ENCODE results near the gene CALU.

The CALU gene

DNA sequence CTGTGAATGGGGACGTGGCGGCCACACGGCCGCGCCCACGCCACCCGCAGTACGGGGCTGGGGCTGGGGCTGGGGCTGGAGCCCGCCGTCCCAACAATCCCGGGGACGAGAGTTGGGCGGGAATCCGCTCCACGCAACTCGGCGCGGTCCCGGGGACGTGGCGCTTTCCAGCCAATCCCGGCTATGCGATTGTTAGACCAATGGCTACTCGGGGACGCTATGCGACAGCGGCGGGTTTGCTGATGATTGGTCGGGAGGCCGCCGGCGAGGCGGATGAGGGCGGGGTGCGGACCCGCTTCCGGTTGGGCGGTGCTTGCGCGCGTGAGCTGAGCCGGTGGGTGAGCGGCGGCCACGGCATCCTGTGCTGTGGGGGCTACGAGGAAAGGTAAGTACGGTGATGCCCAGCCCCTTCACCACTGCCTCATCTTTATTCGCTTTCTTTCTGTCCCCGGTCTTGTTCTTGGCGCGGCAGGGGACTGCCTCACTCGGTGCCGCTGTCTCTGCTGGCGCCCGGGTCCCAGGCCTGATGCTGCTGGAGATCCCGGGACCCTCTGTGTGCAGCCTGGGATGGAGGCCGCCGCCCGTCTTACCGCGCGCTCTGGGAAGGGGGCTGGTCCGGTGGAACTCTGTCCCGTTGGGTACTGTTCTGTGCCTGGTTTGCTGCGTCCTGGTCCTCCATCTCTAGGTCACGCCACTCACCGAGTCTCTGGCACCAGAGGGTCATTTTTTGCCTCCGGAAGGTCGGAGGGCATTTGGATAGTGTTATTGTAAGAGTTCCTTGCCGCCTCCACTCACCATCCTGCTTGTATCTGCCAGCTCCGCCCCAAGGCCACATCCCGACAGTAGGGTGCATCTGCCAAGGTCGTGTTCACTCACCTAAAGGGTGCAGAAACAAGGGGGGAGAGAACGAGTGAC is at the start of gene CALU:
Gene CALU (plus strand): TSS at position 312 of the 915 bp plus-strand sequence. CDS start 9,225 bp downstream, outside the sequence.
- peak; percentile 99 for DNase-seq

DNA sequence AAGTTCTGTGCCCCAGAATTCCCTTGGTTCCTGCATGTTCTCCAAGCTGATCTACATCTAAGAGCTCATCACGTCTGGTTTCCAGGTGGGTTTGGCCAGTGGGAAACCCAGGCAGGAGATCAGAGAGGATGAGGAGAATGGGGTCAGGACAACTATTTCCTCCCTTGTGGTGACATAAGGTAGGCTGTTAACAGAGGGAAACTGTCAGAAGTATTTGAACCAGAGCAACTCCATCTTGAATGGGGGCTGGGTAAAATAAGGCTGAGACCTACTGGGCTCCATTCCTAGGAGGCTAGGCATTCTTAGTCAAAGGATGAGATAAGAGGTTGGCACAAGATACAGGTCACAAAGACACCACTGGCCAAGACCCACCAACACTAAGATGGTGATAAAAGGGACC is 47.9 kb upstream of the CALU start:
- DNase-seq, result no peak

DNA sequence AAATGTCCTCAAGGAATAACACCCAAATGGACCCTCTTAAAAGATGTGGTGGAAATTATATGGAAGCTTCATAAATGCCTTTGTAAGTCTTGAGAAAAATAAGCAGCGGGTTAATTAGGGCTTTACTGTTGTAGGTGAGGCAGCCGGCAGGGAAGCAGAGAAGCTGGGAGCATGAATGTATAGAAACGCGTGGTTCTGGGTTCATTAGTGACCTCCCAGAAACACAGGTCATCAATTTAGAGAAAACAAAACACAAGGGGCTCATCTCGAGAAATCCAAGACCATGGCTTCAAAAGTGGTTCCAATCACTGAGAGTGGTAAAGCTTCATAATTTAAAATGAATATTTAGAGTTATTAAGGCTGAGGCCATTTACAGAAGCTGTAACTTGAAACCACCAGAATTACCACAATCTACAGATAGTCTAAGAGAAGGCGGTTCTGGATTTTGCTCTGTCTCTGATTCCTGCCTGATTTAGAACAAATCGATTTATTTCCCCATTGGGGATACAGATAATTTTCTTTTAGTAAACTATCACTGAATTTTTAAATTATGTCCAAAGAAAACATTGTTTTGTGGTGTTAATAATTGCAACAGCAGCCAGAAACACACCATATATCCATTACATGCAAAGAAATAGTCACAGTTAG is 46.4 kb upstream of the CALU start:
- DNase-seq, result peak; percentile 38

DNA sequence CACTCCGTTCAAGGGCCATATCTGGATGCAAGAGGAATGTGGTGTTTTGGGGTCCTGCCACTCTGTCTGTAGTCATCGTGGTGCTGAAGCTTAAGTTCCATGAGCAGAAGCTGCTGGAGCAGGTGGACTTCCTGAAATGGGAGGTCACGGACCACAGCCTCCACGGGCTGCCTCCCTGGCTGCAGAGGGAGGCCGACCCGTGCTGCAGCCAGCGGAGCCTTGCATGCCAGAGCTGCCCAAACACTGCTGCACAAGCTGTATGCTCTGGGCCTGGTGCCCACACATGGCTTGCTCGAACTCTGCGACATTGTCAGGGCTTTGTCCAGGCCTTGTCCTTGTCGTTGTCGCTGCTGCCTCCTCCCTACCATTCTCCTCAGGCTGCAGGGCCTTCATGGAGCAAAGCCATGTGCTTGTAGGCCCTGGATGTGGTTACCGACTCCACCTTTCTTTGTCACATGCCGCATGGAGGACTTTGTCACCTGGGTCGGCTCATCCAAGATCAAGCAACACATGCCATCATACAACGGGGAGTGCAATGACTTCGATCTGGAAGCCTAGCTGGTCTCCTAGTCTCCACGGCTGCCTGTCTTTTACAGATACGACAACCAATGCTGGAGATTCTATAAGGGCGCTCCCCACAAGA is 45.7 kb upstream of the CALU start:
- no peak for DNase-seq

DNA sequence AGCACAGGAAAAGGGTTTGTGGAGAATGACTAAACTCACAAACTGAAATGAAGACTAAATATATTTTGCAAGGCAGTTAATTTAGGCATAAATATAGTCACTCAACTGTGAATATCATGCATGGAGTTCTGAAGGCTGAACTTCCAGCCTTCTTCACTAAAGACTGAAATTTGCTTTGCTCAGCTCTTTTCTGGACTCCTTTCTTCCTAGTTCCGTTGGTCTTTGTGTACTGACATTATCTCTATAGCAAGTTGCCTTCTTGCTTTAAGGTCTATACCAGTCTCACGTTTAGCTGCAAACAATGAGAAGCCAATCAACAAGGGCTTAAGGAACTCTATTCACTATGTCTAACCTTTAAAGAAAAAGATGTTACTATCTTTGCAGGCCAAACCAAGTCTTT is 44.4 kb upstream of the CALU start:
- no peak for DNase-seq

DNA sequence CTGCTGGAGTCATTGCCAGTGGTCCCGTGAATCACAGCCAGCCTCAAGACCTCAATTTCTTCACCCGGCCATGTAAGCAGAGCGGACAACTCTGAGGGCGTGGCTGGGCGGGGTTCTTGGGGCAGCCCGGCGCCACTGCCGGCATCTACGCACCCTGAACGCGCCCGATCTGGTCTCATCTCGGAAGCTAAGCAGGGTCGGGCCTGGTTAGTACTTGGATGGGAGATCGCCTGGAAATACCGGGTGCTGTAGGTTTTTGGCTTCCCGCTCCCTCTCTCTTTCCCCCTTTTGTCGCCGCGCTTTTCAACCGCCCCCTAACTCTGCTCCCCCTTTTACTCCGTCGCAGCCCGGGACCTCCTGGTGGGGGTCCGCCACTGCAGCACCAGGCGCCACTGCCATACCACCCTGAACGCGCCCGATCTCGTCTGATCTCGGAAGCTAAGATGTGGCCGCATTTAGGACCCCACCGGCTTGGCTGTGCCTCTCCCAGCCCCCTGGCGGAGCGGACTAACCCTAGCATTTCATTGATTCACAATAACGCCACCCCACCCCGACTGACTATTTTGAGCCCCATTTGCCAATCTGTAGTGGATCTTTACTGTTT is 41.8 kb upstream of the CALU start:
- DNase-seq, result peak; percentile 87

DNA sequence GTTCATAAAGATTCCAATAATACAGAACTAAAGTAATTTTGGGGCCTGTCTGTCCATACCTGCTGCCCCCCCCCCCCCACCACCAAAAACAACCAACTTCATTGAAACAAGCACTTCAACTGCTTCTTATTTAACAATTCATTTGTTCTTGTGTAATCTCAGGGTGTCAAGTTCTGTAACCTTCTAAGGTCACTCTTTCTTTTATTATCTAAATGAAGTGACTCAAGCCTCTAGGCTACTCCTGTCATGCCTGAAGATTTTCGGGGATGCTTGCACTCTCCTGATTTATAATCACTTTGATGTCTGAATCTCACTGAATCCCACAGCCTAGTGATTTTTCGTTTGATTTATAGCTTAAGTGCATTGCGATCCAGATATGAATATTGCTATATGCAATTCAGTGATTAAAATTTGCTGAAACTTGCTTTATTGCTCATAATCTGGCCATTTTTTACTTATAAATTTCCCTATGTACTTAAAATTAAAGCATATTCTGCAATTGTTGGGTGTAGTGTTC is 39.9 kb upstream of the CALU start:
- DNase-seq, result no peak

DNA sequence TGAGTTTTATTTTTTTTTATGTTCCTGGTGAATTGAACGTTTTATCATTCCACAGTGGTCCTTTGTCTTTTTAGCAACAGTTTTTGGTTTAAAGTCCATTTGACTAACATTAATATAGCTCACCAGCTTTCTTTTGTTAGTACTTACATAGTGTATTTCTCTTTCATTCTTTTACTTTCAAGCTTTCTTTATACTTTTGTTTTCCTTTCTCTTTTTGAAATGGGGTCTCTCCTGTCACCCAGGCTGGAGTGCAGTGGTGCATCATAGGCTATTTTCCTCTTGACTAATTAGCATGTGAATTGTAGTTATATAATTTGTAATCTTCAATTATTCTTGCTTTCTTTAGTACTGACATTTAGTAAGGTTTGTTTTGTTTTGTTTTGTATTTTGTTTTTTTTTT is 39.3 kb upstream of the CALU start:
- no peak for DNase-seq

DNA sequence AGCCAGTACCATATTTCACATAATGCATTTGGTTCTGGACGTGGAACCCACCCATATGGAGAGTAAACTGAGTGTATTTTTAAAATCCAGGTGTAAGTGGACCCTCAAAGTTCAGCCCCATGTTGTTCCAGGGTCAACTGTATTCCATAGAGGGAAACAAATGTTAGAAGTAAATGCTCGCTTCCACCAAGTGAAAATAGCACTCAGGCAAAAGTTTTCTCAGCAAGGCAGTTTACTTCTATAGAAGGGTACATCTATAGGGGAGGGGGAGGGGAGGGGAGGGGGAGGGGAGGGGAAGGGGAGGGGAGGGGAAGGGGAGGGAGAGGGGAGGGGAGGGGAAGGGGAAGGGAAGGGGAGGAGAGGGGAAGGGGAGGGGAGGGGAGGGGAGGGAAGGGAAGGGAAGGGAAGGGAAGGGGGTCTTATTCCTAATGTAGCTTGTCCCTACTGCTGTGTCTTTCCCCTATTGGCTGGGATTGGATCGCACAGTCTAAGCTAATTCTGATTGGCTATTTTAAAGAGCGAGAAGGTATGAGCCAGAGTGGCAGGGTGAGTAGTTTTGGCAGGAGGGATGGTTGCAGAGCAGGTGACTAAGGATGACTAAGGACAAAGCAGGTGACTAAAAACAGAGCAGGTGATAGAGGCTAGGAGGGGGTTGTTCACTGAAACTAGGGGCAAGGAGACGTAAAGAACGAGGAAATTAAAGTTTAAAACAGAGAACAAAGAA is 37.9 kb upstream of the CALU start:
- no peak for DNase-seq

DNA sequence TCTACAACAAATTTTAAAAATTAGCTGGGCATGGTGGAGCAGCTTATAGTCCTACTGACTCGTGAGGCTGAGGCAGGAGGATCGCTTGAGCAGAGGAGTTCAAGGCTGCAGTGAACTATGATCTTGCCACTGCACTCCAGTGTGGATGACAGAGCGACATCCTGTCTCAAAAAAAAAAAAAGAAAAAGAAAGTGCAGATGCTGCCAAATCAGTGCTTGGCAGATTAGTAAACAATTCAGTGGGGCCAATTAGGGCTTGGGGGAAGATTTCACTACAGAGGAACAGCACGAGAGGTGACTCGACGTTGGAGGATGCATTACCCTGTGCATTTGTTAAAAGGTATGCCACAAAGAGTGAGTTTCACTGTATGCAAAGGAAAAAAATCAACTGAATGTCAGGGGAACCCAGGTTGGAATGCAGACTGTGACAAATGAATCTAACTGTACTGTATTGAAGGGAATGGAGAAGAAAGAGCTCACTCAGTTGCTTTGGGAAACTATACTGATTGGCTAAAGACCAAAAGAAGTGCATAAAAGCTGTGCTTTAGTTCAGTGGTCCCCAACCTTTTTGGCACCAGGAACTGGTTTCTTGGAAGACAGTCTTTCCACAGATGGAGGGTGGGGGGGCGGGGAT is 35.4 kb upstream of the CALU start:
- peak; percentile 51 for DNase-seq

DNA sequence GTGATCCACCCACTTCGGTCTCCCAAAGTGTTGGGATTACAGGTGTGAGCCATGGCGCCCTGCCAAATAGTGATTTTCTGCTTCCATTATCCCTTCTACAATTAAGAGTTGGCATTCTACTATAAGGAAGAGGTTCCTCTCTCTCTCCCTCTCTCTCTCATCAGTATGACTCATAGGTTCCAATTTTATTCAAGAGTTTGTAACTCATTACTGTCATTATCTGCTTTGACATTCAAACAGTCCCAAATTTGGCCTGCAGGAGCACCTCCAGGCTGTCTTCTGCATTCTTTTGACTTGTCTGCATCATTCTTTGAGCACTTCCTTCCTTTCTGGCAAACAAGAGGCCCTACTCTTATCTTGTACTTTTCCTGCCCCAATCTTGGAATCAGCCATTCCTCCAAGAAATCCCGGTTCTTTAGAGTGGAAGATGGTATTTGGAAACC is 33.2 kb upstream of the CALU start:
- peak; percentile 80 for DNase-seq

DNA sequence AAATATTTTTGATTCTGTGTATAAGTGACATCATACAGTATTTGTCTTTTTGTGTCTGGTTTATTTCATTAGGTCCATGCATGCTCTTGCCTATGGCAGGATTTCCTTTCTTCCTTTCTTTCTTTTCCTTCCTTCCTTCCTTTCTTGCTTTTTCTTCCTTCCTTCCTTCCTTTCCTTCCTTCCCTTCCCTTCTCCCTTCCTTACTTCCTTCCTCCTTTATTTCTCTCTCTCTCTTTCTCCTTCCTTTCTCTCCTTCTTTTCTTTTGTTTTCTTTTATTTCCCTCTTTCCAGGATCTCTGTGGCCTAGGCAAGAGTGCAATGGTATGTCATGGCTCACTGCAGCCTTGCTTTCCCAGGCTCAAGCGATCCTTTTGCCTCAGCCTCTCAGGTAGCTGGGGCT is 31.4 kb upstream of the CALU start:
- DNase-seq, result no peak

DNA sequence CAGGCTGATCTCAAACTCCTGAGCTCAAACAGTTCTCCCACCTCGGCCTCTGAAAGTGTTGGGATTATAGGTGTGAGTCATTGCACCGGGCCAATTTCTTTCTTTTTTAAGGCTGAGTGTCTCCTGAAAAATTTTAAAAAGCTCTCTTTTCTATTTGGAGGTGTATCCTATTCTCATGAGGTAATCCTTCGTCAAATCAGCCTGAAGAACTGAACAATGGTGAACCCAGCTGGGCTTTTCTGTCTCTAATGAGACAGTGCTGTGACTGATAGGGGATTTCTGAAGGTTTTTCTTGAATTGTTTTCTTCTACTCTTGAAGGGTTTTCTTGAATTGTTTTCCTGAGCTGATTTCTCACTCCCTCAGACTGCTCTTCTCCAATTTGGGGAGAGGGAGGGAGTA is 30.9 kb upstream of the CALU start:
- DNase-seq, result no peak

DNA sequence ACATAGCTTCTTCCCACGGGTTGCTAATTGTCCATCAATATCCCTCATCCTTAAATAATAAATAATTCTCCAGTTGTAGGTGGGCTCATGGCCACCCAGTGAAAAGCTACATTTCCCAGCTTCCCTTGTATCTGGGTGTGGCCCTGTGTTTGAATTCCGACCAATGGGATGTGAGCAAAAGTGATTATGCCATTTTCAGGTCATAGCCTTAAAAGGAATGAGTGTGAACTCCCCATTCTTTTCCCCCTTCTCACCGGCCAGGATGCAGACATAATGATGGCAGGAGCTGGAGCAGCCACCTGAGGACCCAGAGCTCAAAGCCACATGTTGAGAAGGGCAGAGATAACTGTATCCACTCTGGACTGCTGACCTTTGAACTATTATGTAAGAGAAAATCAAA is 30.3 kb upstream of the CALU start:
- DNase-seq, result no peak

DNA sequence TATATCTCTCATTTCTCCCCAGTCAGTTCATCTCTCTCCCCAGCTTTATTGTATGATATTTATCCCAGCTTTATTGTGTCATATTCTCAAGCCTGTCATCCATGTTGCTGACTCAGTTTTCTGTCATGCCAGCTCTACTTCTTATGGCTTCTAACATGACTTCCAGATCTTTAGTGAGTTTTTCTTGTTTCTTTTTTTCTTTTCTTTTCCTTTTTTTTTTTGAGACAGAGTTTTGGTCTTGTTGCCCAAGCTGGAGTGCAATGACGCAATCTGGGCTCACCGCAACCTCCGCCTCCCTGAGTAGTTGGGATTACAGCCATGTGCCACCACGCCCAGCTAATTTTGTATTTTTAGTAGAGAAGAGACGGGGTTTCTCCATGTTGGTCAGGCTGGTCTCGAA is 28.7 kb upstream of the CALU start:
- no peak for DNase-seq

DNA sequence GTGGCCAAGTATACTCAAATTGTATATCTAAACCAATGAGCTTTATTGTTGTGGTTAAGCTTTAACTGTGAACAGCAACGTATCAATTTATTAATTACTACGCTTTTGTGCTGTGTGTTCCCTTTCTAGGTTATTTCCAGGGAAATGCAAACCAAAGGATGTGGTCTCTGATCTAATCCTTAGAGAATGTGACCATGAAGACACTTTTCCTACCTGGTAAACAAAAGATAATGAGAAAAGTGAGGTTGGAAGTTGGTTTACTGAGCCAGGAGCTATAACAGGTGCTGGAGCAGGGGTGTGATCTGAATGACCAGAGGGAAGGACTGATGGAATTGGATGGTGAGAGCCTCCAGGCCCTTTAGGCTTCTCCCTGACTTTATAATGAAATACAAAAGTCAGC is 25.4 kb upstream of the CALU start:
- no peak for DNase-seq

DNA sequence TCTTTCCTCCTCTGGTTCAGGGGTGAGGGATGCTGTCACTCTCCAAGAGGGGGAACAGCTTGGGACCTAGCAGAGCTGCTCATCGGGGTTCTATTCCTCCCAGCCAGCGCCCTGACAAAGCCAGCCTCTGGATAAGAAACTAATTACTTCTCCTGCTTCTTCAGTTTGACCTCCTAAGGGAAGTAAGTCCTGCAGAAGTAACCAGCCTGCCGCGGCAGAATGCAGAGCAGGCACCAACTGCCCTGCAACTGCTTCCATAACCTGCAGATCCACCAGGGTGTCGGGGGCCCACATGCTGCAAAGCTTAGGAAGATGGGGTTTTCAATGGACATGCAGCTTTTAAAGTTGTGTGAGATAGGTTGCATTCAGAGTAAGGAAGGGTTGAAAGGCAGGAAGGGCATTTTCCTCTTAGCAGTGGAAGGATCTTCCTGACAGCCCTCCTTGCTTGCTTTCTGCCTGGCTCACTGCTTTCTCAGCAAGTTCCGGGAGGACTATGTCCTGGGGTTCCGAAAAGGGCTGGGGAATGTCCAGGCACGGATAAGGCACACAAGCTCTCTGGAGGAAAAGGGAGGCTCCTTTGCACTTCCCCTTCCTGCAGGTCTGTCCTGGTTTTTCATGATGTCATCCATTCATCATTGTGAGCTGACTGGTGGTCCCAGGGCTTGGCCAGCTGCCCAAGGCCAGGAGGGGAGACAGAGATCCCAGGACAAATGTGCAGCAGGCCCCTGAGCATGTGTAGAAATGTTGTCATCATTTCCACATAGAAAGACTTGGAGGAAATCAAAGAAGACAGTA is 24.3 kb upstream of the CALU start:
- no peak for DNase-seq

DNA sequence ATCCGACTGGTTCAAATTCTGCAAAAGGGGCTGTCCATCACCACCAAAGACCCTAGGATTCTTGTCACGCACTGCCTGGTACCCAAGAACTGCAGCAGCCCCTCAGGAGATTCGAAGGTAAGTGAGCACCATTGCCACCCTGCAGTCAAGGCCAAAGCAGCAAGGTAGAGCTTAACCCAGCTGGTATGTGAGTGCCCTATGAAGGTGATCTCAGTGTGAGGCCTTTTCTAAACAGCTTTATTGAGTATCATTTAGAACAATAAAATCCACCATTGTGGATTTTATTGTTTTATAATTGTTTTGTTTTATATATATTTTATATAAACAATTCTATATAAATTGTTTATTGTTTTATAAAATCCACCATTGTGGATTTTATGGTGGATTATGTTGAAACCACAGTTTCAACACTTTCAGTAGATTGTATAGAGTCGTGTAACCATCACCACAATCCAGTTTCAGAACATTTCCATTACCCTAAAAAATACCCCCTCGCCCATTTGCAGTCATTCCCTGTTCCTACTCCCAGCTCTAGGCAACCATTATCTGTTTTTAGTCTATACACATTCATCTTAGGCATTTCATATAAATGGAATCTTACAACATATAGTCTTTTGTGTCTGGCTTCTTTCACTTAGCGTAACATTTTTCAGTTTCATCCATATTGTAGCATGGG is 20.1 kb upstream of the CALU start:
- no peak for DNase-seq

DNA sequence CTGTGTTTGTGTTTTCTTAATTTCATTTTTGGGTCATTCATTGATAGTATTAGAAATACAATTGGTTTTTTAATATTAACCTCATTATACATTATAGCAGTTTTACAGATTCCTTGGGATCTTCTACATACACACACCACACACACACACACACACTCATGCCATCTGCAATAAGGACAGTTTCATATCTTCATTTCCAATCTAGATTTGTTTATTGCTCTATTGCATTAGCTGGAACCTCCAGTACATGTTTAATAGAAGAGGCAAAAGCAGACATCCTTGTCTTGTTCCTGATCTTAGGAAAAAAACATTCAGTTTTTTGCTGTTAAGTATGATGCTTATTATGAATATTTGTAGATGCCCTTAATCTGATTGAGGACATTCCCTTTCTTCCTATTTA is 17.8 kb upstream of the CALU start:
- DNase-seq, result no peak

DNA sequence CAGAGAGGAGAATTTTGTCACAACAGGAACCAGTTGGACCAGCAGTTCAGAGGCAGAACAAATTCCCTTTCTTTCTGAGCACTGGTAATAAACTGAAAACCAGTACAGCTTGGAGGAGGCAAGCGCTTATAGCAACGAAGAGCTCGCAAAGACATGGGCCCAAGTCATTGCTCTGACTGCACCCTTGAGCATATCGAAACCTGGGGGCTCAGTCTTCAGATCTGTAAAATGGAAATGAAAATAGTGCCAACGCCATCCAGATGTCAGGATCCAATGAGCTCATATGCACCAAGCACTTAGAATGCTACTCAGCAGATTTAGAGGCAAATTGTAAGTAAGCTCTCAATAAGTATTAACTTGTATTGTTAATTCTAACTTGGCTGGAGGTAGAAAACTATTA is 14.4 kb upstream of the CALU start:
- DNase-seq, result no peak

DNA sequence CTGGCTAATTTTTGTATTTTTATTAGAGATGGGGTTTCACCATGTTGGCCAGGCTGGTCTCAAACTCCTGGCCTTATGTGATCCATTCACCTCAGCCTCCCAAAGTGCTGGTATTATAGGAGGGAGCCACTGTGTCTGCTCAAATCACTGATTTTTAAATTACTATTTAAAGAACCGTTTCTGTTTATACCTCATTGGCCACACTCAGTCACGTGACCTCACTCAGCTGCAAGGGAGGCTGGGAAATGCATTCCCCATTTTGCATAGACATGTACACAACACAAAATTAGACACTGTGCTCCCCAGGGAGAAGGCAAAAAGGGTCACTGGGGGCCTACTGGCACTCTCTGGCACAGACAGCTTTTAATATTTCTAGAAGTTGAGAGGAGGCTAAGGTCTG is 13.6 kb upstream of the CALU start:
- no peak for DNase-seq
